Vagina (tissue), 2 donors: ENCODE data around the gene PKIG.

Experiments
- CTCF ChIP-seq, 3 experiments: fragments of 450-650 bp in 2 of 3; fragments of 200-600 bp in 1 of 3; sonication (generic) in 1 of 3; IDR thresholded peaks; one replicate each; pipeline ENCODE4 v1.5.1; 2017 to 2019; ENCODE audit warnings: antibody characterized with exemption in 3 of 3, mild to moderate bottlenecking in 2 of 3, moderate library complexity in 2 of 3
- POLR2A ChIP-seq, 2 donors: fragments of 450-650 bp; IDR thresholded peaks; one replicate each; pipeline ENCODE4 v1.6.1; 2017; ENCODE audit warnings: antibody characterized with exemption in 2 of 2, mild to moderate bottlenecking in 2 of 2, moderate library complexity in 2 of 2
- POLR2AphosphoS5 ChIP-seq, 2 donors: sonication (generic); formaldehyde crosslinking; IDR thresholded peaks; one replicate each; pipeline ENCODE4 v1.9.0; 2017; ENCODE audit warnings: antibody characterized with exemption in 2 of 2, mild to moderate bottlenecking in 2 of 2, low read depth in 1 of 2; ENCODE audit not compliant: insufficient read depth in 1 of 2

- TF ChIP-seq CTCF (IDR thresholded peaks at IDR 0.05) (no peak), POLR2A (IDR thresholded peaks at IDR 0.05) (no peak), POLR2AphosphoS5 (IDR thresholded peaks at IDR 0.05; ENCODE audit: insufficient read depth in 1 of 2, low read depth in 1 of 2) (no peak)
Observed at GRCh38 chr20:44532981-44533331, 49.4 kb upstream of the PKIG start.
